Esophagus squamous epithelium (tissue), 5 donors: ENCODE results near the gene KCTD1. TPM values are rescaled to one million over a fixed set of nuclear protein-coding genes. Genes with fewer than 3 reads are reported as not detected.

ENCODE experiments used
- DNase-seq: peaks from one replicate; lab custom pipeline; 2025; lab: John Stamatoyannopoulos, UW
- H3K27ac ChIP-seq, 4 donors: fragments of 200-600 bp; sonication (generic); one replicate each; pipeline ENCODE4 v1.5.1; 2016 to 2019; ENCODE audit warnings: mild to moderate bottlenecking in 1 of 4
- H3K27me3 ChIP-seq, 4 donors: fragments of 200-600 bp; sonication (generic); 1 replicate in 3 of 4; 2 replicates in 1 of 4; pipeline versions ENCODE4 v1.5.1 to v1.6.0; 2017 to 2021; ENCODE audit warnings: antibody characterized with exemption in 1 of 4
- H3K36me3 ChIP-seq, 3 donors: fragments of 200-600 bp; sonication (generic); one replicate each; pipeline ENCODE4 v1.5.1; 2016 to 2019
- H3K4me1 ChIP-seq, 3 donors: fragments of 200-600 bp; sonication (generic); one replicate each; pipeline ENCODE4 v1.5.1; 2017 to 2019
- H3K4me3 ChIP-seq, 4 donors: fragments of 200-600 bp; sonication (generic); 1 replicate in 3 of 4; 2 replicates in 1 of 4; pipeline ENCODE4 v1.5.1; 2016 to 2019; ENCODE audit warnings: mild to moderate bottlenecking in 2 of 4, moderate library complexity in 1 of 4
- H3K9me3 ChIP-seq, 3 donors: fragments of 200-600 bp; sonication (generic); one replicate each; pipeline ENCODE4 v1.5.1; 2016 to 2019
- CTCF ChIP-seq, 6 experiments: fragments of 450-650 bp in 4 of 6; fragments of 200-600 bp in 2 of 6; sonication (generic) in 2 of 6; IDR thresholded peaks; one replicate each; pipeline ENCODE4 v1.5.1; 2016 to 2019; ENCODE audit warnings: antibody characterized with exemption in 6 of 6, mild to moderate bottlenecking in 4 of 6, moderate library complexity in 4 of 6
- POLR2A ChIP-seq, 4 donors: fragments of 450-650 bp; IDR thresholded peaks; one replicate each; pipeline ENCODE4 v1.6.1; 2017; ENCODE audit warnings: antibody characterized with exemption in 4 of 4, mild to moderate bottlenecking in 4 of 4, moderate library complexity in 3 of 4
- WGBS, 2 donors: methylation state at CpG; one replicate each; pipeline ENCODE4 v1.1.5; 2018; 5-methylcytosine and 5-hydroxymethylcytosine counted together
- intact Hi-C: fragments of 100-400 bp; cut with DNase I; formaldehyde crosslinking; loops from one replicate; pipeline ENCODE4 v1.15.0; 2022
- total RNA-seq, 4 donors: library from RNA; depleted of rRNA; stranded (reverse); fragments of >200 nt; gene quantifications; one replicate each; pipeline ENCODE4 v1.1.0, GENCODE V29; 2016
- donor health status: DM: yes; HTN: yes; CAD: no.

KCTD1 gene
- total RNA-seq, 4 donors from 2014 or later, result 46.0 to 67.1 (median 56.6) TPM

- no peak for TF ChIP-seq CTCF (IDR thresholded peaks at IDR 0.05)
- TF ChIP-seq POLR2A (IDR thresholded peaks at IDR 0.05), result no peak
- intact Hi-C loops, result no loop called here
- DNase-seq, result no peak
- no peak overlapping the region for H3K27ac ChIP-seq
- H3K4me1 ChIP-seq, result peaks cover 0 to 25% (median 5%) of the 10 kb centered on the region in 3 donors
- WGBS, 2 donors, result 92% methylated on average over 10 to 14 of the region's 15 CpGs
- H3K36me3 ChIP-seq, result peaks cover 7 to 49% (median 15%) of the 10 kb centered on the region in 3 donors
- H3K27me3 ChIP-seq, result no peaks in the 10 kb centered on the region
- no peaks in the 10 kb centered on the region for H3K9me3 ChIP-seq
- no peak overlapping the region for H3K4me3 ChIP-seq
These were observed 92.7 kb downstream of the KCTD1 start for GRCh38 chr18:26455639-26456038.

GRCh38 chr18:26454616-26455015 lies 93.7 kb downstream of the KCTD1 start:
- Histone ChIP-seq H3K27ac (no peak overlapping the region), H3K4me3 (no peak overlapping the region), H3K9me3 (no peaks in the 10 kb centered on the region), H3K36me3 (peaks cover 7 to 42% (median 15%) of the 10 kb centered on the region in 3 donors), H3K27me3 (no peaks in the 10 kb centered on the region), H3K4me1 (peaks cover 0 to 21% (median 0%) of the 10 kb centered on the region in 3 donors)
- TF ChIP-seq POLR2A (IDR thresholded peaks at IDR 0.05) (no peak), CTCF (IDR thresholded peaks at IDR 0.05) (no peak)
- 88 to 94% methylated on average over 5 to 6 of the region's 6 CpGs for WGBS, 2 donors
- DNase-seq, result no peak
- intact Hi-C loops, result no loop called here

GRCh38 chr18:26454192-26454591 lies 94.2 kb downstream of the KCTD1 start:
- no peaks in the 10 kb centered on the region for H3K9me3 ChIP-seq
- no peak overlapping the region for H3K27ac ChIP-seq
- H3K4me3 ChIP-seq, result no peak overlapping the region
- peaks cover 0 to 18% (median 0%) of the 10 kb centered on the region in 3 donors for H3K4me1 ChIP-seq
- H3K27me3 ChIP-seq, result no peaks in the 10 kb centered on the region
- WGBS, 2 donors, result 75 to 83% methylated on average over 2 to 3 of the region's 3 CpGs
- DNase-seq, result no peak
- H3K36me3 ChIP-seq, result peaks cover 7 to 37% (median 13%) of the 10 kb centered on the region in 3 donors
- TF ChIP-seq POLR2A (IDR thresholded peaks at IDR 0.05) (no peak), CTCF (IDR thresholded peaks at IDR 0.05) (no peak)
- intact Hi-C loops, result no loop called here

- WGBS, 2 donors, result 93 to 94% methylated on average over 4 of the region's 4 CpGs
These were observed 94.9 kb downstream of the KCTD1 start for GRCh38 chr18:26453386-26453901.

More at GRCh38 chr18:26453386-26453901, 94.9 kb downstream of the KCTD1 start:
- no peak for TF ChIP-seq CTCF (IDR thresholded peaks at IDR 0.05)
- no peak for TF ChIP-seq POLR2A (IDR thresholded peaks at IDR 0.05)
- intact Hi-C loops, result no loop called here
- Histone ChIP-seq H3K27ac (no peak overlapping the region), H3K4me3 (no peak overlapping the region), H3K9me3 (no peaks in the 10 kb centered on the region), H3K27me3 (no peaks in the 10 kb centered on the region), H3K36me3 (peaks cover 7 to 31% (median 11%) of the 10 kb centered on the region in 3 donors), H3K4me1 (peaks cover 0 to 11% (median 0%) of the 10 kb centered on the region in 3 donors)
- no peak for DNase-seq
